ENCODE measurements around the gene RNASE9.
"Not testable (repeated sequence)": the region's sequence is repeated elsewhere in the genome, so short reads cannot be mapped to it uniquely, and the experiment has no call there.

Gene RNASE9

GRCh38 chr14:20602583-20602982 lies 41.7 kb upstream of the RNASE9 start:
- no peak overlapping the region for H2BK5ac ChIP-seq (ENCODE audit: low read depth, low read length, poor library complexity)
- H2BK120ac ChIP-seq (ENCODE audit: insufficient read depth, low read length, poor library complexity): no peak overlapping the region
- H2AK5ac ChIP-seq (ENCODE audit: low read length): no peak overlapping the region
- no peak overlapping the region for H3K4ac ChIP-seq (ENCODE audit: low read depth, low read length)
- no peak overlapping the region for H3K4me2 ChIP-seq (ENCODE audit: low read length)
- H2BK12ac ChIP-seq (ENCODE audit: low read length): no peak overlapping the region
- H3K9ac ChIP-seq (ENCODE audit: low read length): no peak overlapping the region
- no peaks in the 10 kb centered on the region for H3K79me1 ChIP-seq (ENCODE audit: low read length)
- WGBS (ENCODE audit: extremely low coverage, insufficient coverage, insufficient read length): no CpG with 5 or more reads among the region's 9 CpGs
- H3K4me1 ChIP-seq (ENCODE audit: control insufficient read depth in 1 of 2, insufficient read depth in 2 of 2, low read length in 2 of 2): no peaks in the 10 kb centered on the region
- H3K79me2 ChIP-seq (ENCODE audit: control insufficient read depth, insufficient read depth, low read length, poor library complexity): no peaks in the 10 kb centered on the region
- H4K12ac ChIP-seq (ENCODE audit: low read depth, low read length): no peak overlapping the region
- H3K4me3 ChIP-seq (ENCODE audit: low read depth, low read length): no peak overlapping the region
- no peak overlapping the region for H2AFZ ChIP-seq (ENCODE audit: insufficient read depth, low read length, poor library complexity)
- DNase-seq: no peak
- H3K18ac ChIP-seq (ENCODE audit: low read length): no peak overlapping the region
- no peak overlapping the region for H4K8ac ChIP-seq (ENCODE audit: low read depth, low read length)
- no peak overlapping the region for H3K23ac ChIP-seq (ENCODE audit: low read length)
- peaks cover 2% of the 10 kb centered on the region for H3K9me3 ChIP-seq (ENCODE audit: insufficient read depth, low read depth, low read length)
- no peaks in the 10 kb centered on the region for H3K27me3 ChIP-seq (ENCODE audit: insufficient read depth, low read length)
- no peak overlapping the region for H3K14ac ChIP-seq (ENCODE audit: low read length)
- H4K91ac ChIP-seq (ENCODE audit: low read depth, low read length): no peak overlapping the region
- H3K27ac ChIP-seq (ENCODE audit: low read depth, low read length): no peak overlapping the region
- H3K36me3 ChIP-seq (ENCODE audit: control insufficient read depth in 1 of 2, insufficient read depth in 2 of 2, low read length in 2 of 2): no peaks in the 10 kb centered on the region

- Histone ChIP-seq H3K4ac (ENCODE audit: low read depth, low read length) (no peak overlapping the region), H4K8ac (ENCODE audit: low read depth, low read length) (no peak overlapping the region), H2AFZ (ENCODE audit: insufficient read depth, low read length, poor library complexity) (no peak overlapping the region), H3K79me2 (ENCODE audit: control insufficient read depth, insufficient read depth, low read length, poor library complexity) (no peaks in the 10 kb centered on the region), H3K27me3 (ENCODE audit: insufficient read depth, low read length) (no peaks in the 10 kb centered on the region), H3K4me3 (ENCODE audit: low read depth, low read length) (no peak overlapping the region), H3K9me3 (ENCODE audit: insufficient read depth, low read depth, low read length) (peaks cover 2% of the 10 kb centered on the region), H3K79me1 (ENCODE audit: low read length) (no peaks in the 10 kb centered on the region), H3K18ac (ENCODE audit: low read length) (no peak overlapping the region), H4K91ac (ENCODE audit: low read depth, low read length) (no peak overlapping the region), H4K12ac (ENCODE audit: low read depth, low read length) (no peak overlapping the region), H3K27ac (ENCODE audit: low read depth, low read length) (no peak overlapping the region), H2BK120ac (ENCODE audit: insufficient read depth, low read length, poor library complexity) (no peak overlapping the region), H3K23ac (ENCODE audit: low read length) (no peak overlapping the region), H2AK5ac (ENCODE audit: low read length) (no peak overlapping the region), H3K14ac (ENCODE audit: low read length) (no peak overlapping the region), H2BK5ac (ENCODE audit: low read depth, low read length, poor library complexity) (no peak overlapping the region), H3K9ac (ENCODE audit: low read length) (no peak overlapping the region), H2BK12ac (ENCODE audit: low read length) (no peak overlapping the region), H3K4me1 (ENCODE audit: control insufficient read depth in 1 of 2, insufficient read depth in 2 of 2, low read length in 2 of 2) (no peaks in the 10 kb centered on the region), H3K36me3 (ENCODE audit: control insufficient read depth in 1 of 2, insufficient read depth in 2 of 2, low read length in 2 of 2) (no peaks in the 10 kb centered on the region), H3K4me2 (ENCODE audit: low read length) (no peak overlapping the region)
- no CpG with 5 or more reads among the region's 12 CpGs for WGBS (ENCODE audit: extremely low coverage, insufficient coverage, insufficient read length)
- DNase-seq: peak in 1 of 2 donors; percentile 63
Measured at GRCh38 chr14:20601522-20601921, 40.7 kb upstream of the RNASE9 start.

GRCh38 chr14:20597108-20597507 lies 36.3 kb upstream of the RNASE9 start:
- Histone ChIP-seq H2BK12ac (ENCODE audit: low read length) (no peak overlapping the region), H2BK5ac (ENCODE audit: low read depth, low read length, poor library complexity) (no peak overlapping the region), H3K27ac (ENCODE audit: low read depth, low read length) (no peak overlapping the region), H3K4me3 (ENCODE audit: low read depth, low read length) (no peak overlapping the region), H3K79me1 (ENCODE audit: low read length) (no peaks in the 10 kb centered on the region), H3K9me3 (ENCODE audit: insufficient read depth, low read depth, low read length) (no peaks in the 10 kb centered on the region), H3K14ac (ENCODE audit: low read length) (no peak overlapping the region), H4K12ac (ENCODE audit: low read depth, low read length) (no peak overlapping the region), H3K79me2 (ENCODE audit: control insufficient read depth, insufficient read depth, low read length, poor library complexity) (no peaks in the 10 kb centered on the region), H2AFZ (ENCODE audit: insufficient read depth, low read length, poor library complexity) (no peak overlapping the region), H3K36me3 (ENCODE audit: control insufficient read depth in 1 of 2, insufficient read depth in 2 of 2, low read length in 2 of 2) (no peaks in the 10 kb centered on the region), H2BK120ac (ENCODE audit: insufficient read depth, low read length, poor library complexity) (no peak overlapping the region), H3K4me2 (ENCODE audit: low read length) (no peak overlapping the region), H4K8ac (ENCODE audit: low read depth, low read length) (no peak overlapping the region), H3K18ac (ENCODE audit: low read length) (no peak overlapping the region), H3K27me3 (ENCODE audit: insufficient read depth, low read length) (no peaks in the 10 kb centered on the region), H4K91ac (ENCODE audit: low read depth, low read length) (no peak overlapping the region), H2AK5ac (ENCODE audit: low read length) (no peak overlapping the region), H3K4ac (ENCODE audit: low read depth, low read length) (no peak overlapping the region), H3K23ac (ENCODE audit: low read length) (no peak overlapping the region), H3K9ac (ENCODE audit: low read length) (no peak overlapping the region), H3K4me1 (ENCODE audit: control insufficient read depth in 1 of 2, insufficient read depth in 2 of 2, low read length in 2 of 2) (no peaks in the 10 kb centered on the region)
- no peak for DNase-seq
- no CpG with 5 or more reads among the region's 1 CpG for WGBS (ENCODE audit: extremely low coverage, insufficient coverage, insufficient read length)

GRCh38 chr14:20595726-20596125 lies 34.9 kb upstream of the RNASE9 start:
- H3K27me3 ChIP-seq (ENCODE audit: insufficient read depth, low read length); H3K79me2 ChIP-seq (ENCODE audit: control insufficient read depth, insufficient read depth, low read length, poor library complexity); H3K14ac ChIP-seq (ENCODE audit: low read length); H2AFZ ChIP-seq (ENCODE audit: insufficient read depth, low read length, poor library complexity); H3K9ac ChIP-seq (ENCODE audit: low read length); H3K4me1 ChIP-seq (ENCODE audit: control insufficient read depth in 1 of 2, insufficient read depth in 2 of 2, low read length in 2 of 2); H2BK5ac ChIP-seq (ENCODE audit: low read depth, low read length, poor library complexity); H3K36me3 ChIP-seq (ENCODE audit: control insufficient read depth in 1 of 2, insufficient read depth in 2 of 2, low read length in 2 of 2); H3K18ac ChIP-seq (ENCODE audit: low read length); H3K27ac ChIP-seq (ENCODE audit: low read depth, low read length); H2AK5ac ChIP-seq (ENCODE audit: low read length); H3K4ac ChIP-seq (ENCODE audit: low read depth, low read length); H3K4me2 ChIP-seq (ENCODE audit: low read length); H4K8ac ChIP-seq (ENCODE audit: low read depth, low read length); H2BK12ac ChIP-seq (ENCODE audit: low read length); H3K23ac ChIP-seq (ENCODE audit: low read length); H2BK120ac ChIP-seq (ENCODE audit: insufficient read depth, low read length, poor library complexity); H4K91ac ChIP-seq (ENCODE audit: low read depth, low read length); DNase-seq; H3K4me3 ChIP-seq (ENCODE audit: low read depth, low read length); H4K12ac ChIP-seq (ENCODE audit: low read depth, low read length); H3K9me3 ChIP-seq (ENCODE audit: insufficient read depth, low read depth, low read length); H3K79me1 ChIP-seq (ENCODE audit: low read length): not testable (repeated sequence)
- WGBS (ENCODE audit: extremely low coverage, insufficient coverage, insufficient read length): no CpG with 5 or more reads among the region's 3 CpGs
